ENCODE measurements around the gene TEN1.

Gene TEN1

DNA sequence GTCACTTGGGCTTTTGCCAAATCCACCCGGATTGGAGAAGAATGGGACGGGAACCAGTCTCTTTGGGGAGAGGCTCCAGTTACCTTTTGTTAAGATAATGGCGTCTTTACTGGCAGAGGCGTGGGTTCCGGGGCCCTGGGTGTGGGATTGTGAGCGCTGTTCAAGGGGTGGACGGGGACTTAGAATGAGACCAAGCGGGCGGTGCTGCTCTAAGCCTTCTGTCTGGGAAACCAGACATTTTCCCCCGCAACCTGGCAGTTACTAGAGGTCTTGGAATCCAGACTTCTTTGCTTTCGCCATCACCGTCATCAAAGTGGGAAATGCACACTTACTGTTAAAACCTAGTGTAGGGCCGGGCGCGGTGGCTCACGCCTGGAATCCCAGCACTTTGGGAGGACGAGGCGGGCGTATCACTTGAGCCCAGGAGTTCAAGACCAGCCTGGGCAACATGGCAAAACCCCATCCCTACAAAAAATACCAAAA, 706 bp downstream of the TEN1 start:
- DNase-seq, result peak; percentile 42

- DNase-seq, result no peak
These were observed 1.4 kb downstream of the TEN1 start for GRCh38 chr17:75980188-75981018.

DNA sequence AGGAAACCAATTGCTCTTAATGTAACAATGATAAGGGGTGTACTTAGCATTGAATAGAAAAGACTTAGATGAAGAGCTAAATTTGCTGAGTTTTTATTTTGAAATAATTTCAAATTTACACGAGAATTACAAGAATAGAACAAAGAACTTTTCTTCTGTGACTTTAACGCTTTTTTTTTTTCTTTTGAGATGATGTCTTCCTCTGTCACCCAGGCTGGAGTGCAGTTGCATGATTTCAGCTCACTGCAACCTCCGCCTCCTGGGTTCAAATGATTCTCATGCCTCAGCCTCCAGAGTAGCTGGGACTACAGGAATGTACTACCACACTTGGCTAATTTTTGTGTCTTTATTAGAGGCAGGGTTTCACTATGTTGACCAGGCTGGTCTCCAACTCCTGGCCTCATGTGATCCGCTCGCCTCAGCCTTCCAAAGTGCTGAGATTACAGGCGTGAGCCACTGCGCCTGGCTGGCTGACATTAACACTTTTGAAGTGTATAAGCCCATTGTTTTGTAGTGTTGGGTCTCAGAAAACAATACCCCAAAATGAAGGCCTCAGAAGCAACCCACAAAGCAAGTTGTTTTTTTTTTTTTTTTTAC, 2.1 kb downstream of the TEN1 start:
- no peak for DNase-seq

DNA sequence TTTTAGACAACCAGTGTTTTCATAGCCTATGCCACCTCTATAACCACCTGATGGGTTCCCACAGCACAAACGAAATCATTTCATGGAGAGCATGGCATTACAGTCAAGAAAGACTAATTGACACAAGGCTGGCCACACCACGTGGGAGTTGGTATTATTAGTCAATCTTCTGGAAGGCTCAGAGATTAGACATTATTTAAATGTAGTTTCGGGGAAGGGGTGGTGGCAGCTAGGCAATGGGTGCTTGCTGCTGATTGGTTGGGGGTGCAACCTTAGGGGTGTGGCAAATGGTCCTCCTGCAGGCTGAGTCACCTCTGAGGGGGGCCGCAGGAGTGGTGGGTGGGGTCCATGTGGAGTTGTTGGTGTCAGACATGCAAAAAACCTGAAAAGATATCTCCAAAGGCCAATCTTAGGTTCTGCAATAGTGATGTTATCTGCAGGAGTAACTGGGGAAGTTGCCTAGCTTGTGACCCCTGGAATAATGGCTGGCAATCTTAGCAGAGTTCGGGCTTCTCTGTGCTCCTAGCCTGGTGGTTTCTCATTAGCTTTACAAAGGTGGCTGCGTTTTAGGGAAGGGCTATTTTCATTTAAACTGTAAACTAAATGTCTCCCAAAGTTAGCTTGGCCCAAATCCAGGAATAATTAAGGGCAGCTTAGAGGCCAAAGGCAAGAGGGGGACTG, 4.6 kb downstream of the TEN1 start:
- DNase-seq, result no peak

DNA sequence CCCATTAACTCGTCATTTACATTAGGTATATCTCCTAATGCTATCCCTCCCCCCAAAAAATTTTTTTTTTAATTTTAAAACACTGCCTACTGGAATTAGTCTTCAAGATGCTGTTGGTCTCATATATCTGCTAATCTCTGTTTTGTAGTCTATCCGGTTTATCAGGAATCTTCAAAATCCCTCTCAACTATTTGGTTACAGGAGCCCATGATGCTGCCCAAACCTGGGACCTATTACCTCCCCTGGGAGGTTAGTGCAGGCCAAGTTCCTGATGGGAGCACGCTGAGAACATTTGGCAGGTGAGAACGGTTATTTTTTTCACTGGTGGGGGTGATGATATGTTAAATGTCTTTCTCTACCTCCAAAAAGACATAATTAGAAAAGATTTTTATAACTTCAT, 6.9 kb downstream of the TEN1 start:
- DNase-seq, result no peak

- no peak for DNase-seq
These were observed 8.0 kb downstream of the TEN1 start for GRCh38 chr17:75987041-75987440.

DNA sequence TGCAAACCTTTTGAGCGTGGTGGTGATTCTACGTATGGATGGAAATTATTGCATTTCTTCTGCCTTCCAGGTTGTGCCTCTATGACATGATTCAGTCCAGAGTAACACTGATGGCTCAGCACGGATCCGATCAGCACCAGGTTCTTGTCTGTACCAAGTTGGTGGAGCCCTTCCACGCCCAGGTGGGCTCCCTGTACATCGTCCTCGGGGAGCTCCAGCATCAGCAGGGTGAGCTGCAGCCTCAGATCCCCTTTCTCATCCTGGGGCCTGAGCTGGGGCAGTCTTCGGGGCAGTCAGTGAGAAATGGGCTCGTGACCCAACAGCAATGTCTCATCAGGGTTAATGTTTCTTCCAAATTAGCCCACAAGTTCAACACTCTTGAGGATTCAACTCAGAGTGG, 12.4 kb downstream of the TEN1 start:
- no peak for DNase-seq

DNA sequence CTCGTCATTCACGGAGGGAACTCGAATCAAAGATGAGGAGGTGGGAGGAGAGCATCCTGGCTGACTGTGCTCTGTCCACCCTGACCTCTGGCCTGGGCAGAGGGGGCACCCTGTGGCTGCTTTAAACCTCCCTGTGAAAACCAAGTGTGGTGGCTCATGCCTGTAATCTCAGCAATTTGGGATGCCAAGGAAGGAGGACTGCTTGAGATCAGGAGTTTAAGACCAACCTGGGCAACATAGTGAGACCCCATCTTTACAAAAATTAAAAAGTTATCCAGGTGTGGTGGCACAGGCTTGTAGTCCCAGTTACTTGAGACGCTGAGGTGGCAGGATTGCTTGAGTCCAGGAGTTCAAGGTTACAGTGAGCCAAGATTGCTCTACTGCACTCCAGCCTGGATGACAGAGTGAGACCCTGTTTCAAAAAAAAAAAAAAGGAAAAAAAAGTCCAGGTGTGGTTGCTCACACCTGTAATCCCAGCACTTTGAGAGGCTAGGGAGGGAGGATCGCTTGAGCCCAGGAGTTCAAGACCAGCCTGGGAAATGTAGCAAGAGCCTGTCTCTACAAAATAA, 15.8 kb downstream of the TEN1 start:
- no peak for DNase-seq

DNA sequence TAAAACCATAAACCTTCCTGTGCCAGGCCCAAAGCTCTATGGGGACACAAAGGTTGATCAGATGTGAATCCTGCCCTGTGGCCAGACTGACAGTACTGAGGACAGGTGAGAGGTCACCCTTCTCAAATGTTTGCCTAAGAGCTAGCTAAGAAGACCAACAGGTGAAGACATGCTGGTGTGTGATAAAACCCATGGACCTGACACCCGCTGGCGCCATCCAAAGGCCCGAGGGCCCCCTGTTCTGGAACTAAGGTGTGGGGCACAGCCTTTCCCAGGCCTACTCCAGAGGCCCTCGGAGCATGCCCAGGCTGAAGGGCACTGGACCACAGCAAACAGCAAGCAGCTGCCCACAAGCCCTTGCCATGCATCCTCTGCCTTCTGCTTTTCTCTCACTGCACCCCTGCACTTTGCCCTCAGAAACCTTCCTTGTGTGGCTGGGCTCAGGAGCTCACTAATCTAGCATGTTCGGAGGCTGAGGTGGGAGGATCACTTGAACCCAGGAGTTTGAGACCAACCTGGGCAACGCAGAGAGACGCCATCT, 16.4 kb downstream of the TEN1 start:
- DNase-seq, result no peak

GRCh38 chr17:75996665-75997590, 17.9 kb downstream of the TEN1 start:
- DNase-seq, result no peak

DNA sequence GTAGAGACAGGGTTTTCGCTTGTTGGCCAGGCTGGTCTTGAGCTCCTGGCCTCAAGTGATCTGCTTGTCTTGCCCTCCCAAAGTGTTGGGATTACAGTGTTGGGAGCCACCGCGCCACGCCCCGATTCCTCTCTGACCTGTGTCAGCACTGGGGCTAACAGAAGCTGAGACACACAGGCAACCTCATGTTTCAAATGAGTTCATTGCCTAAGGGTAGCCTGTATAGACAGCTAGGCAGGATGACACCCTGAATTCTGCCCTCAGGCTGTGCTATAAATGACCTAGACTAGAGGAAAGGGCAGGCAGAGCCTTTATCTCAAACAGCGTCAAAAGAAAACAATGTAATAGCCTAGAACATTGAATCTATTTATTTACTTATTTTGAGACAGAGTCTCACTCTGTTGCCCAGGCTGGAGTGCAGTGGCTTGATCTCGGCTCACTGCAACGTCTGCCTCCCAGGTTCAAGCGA, 19.3 kb downstream of the TEN1 start:
- DNase-seq, result no peak

DNA sequence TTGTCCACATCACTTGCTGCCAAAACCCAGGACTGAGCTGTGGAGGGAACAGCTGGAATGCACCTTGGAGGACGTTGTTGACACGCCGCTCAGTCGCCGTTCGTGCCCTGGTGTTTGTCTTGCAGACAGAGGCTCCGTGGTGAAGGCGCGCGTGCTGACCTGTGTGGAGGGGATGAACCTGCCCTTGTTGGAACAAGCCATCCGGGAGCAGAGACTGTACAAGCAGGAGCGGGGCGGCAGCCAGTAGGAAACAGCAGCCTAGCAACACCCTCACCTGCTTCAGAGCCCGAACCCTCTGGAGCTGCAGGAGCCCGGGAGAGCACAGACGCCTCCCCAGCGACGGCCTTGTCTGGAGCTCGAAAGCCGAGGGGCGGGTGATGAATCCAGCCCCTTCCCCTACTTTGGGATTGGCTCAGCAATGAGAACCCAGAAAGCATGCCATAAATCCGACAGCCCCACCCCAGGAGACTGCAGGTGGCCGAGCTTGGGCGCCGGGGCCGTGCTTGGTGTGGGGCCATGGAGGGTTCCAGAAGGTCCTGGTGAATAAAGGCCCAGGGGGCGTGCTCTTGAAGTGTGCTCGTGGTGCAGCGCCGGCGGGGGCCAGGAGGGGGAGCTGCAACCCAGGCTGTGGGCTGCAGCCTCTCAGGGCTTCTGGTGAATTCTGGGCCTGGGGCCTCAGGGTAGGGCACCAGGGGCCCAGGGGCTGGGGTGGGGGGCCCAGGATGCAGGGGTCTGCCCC, 21.1 kb downstream of the TEN1 start:
- DNase-seq, result peak; percentile 10

DNA sequence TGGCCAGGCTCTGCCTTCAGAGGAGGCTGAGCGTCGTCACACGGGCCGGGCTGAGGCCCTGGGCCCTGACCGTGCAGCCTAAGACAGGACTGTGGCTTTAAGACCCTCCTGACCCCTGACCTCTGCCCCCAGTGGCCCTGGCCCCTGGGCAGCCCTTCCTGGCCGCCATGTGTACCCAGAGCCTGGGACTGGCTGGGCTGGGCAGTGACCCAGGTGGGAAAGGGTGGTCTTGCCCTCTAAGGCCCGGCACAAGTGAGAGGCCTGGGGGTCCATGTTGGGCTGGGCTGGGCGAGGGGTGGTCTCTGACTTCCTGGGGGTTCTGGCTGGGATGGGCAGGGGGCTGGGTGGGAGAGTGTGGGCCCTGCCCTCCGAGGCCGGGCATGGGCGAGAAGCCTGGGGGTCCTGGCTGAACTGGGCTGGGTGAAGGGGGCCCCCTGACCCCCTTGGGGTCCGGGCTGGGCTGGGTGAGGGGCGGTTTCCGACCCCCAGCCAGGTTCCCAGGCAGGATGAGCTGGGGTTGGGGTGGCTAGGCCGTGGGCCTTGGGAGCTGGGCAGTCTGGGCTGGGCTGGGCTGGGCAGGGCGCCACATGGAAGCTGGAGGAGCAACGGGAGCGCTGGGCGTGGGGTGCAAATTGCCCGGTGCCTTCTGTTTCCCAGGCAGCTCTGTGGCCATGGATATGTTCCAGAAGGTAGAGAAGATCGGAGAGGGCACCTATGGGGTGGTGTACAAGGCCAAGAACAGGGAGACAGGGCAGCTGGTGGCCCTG, 21.9 kb downstream of the TEN1 start, which contains the start of gene CDK3:
TSS of gene CDK3 (plus strand) at position 101 of the 767 bp plus-strand sequence. CDS start at position 672, 571 bp downstream.
- no peak for DNase-seq

GRCh38 chr17:76002100-76002499, 23.1 kb downstream of the TEN1 start:
- no peak for DNase-seq

- DNase-seq, result no peak
These were observed 24.9 kb downstream of the TEN1 start for GRCh38 chr17:76003915-76004314.

DNA sequence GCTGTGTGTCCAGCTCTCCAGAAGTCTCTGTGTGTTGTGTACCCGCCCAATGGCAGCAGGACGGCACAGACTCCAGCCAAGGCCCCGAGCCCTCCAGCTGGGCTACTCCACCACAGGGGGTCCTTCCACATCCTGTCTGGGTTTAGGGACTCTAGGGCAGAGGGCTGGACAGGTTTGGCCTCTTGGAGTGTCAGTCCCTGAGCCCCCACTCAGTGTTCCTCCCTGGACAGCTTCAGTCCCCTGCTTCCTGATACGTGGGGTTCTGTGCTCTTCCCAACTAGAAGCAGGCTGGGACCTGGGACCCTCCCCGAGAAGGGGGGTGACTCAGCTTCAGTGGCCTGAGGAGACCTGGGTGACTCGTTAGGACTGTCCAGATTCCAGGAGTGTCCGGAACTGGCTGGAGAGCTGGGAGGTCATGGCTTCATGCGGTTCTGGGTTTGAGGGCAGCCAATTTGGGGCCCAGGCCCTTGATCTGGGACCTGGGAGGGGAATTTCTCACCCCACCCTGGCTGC, 25.8 kb downstream of the TEN1 start:
- DNase-seq, result no peak

GRCh38 chr17:76005263-76006149, 26.5 kb downstream of the TEN1 start:
- DNase-seq, result peak; percentile 53

- no peak for DNase-seq
These were observed 28.2 kb downstream of the TEN1 start for GRCh38 chr17:76007131-76007849.
